Trophoblast cell (in vitro differentiated cells and primary cell): ENCODE data around the gene LCP1.

Experiments used
- DNase-seq, 2 donors: peaks; one replicate each; pipeline ENCODE4 v3.0.0-alpha.2; 2016
- H2AFZ ChIP-seq: 2 replicates; pipeline ENCODE4 v1.6.1; 2013; ENCODE audit warnings: low read length, moderate library complexity, mild to moderate bottlenecking; ENCODE audit not compliant: insufficient read depth, poor library complexity
- H2AK5ac ChIP-seq: 2 replicates; pipeline ENCODE4 v1.6.1; 2013; ENCODE audit warnings: mild to moderate bottlenecking, low read length
- H2BK120ac ChIP-seq: 2 replicates; pipeline ENCODE4 v1.6.1; 2013; ENCODE audit warnings: low read length, mild to moderate bottlenecking, moderate library complexity; ENCODE audit not compliant: insufficient read depth, poor library complexity
- H2BK12ac ChIP-seq: 2 replicates; pipeline ENCODE4 v1.6.1; 2013; ENCODE audit warnings: mild to moderate bottlenecking, low read length, moderate library complexity
- H2BK5ac ChIP-seq: 2 replicates; pipeline ENCODE4 v1.6.1; 2013; ENCODE audit warnings: low read length, low read depth, moderate library complexity, mild to moderate bottlenecking; ENCODE audit not compliant: poor library complexity
- H3K14ac ChIP-seq: 2 replicates; pipeline ENCODE4 v1.6.1; 2013; ENCODE audit warnings: mild to moderate bottlenecking, low read length
- H3K18ac ChIP-seq: 2 replicates; pipeline ENCODE4 v1.6.1; 2013; ENCODE audit warnings: mild to moderate bottlenecking, low read length
- H3K23ac ChIP-seq: 2 replicates; pipeline ENCODE4 v1.6.1; 2013; ENCODE audit warnings: low read length
- H3K27ac ChIP-seq: 2 replicates; pipeline ENCODE4 v1.5.1; 2013; ENCODE audit warnings: low read depth, mild to moderate bottlenecking, inconsistent platforms, low read length, moderate library complexity
- H3K27me3 ChIP-seq: 2 replicates; pipeline ENCODE4 v1.6.1; 2013; ENCODE audit warnings: inconsistent platforms, mild to moderate bottlenecking, low read length, moderate library complexity; ENCODE audit not compliant: insufficient read depth
- H3K36me3 ChIP-seq, 2 experiments: 1 replicate in 1 of 2; 2 replicates in 1 of 2; pipeline ENCODE4 v1.6.1; 2013; ENCODE audit warnings: low read length in 2 of 2, mild to moderate bottlenecking in 2 of 2, moderate library complexity in 1 of 2; ENCODE audit not compliant: insufficient read depth in 2 of 2, control insufficient read depth in 1 of 2
- H3K4ac ChIP-seq: 2 replicates; pipeline ENCODE4 v1.6.1; 2013; ENCODE audit warnings: low read depth, mild to moderate bottlenecking, low read length, moderate library complexity
- H3K4me1 ChIP-seq, 2 experiments: 1 replicate in 1 of 2; 2 replicates in 1 of 2; pipeline ENCODE4 v1.6.1; 2013; ENCODE audit warnings: low read length in 2 of 2, mild to moderate bottlenecking in 2 of 2, moderate library complexity in 1 of 2; ENCODE audit not compliant: insufficient read depth in 2 of 2, control insufficient read depth in 1 of 2
- H3K4me2 ChIP-seq: 2 replicates; pipeline ENCODE4 v1.6.1; 2013; ENCODE audit warnings: inconsistent platforms, mild to moderate bottlenecking, low read length, moderate library complexity
- H3K4me3 ChIP-seq: 2 replicates; pipeline ENCODE4 v1.5.1; 2013; ENCODE audit warnings: mild to moderate bottlenecking, low read depth, low read length, inconsistent platforms
- H3K79me1 ChIP-seq: one replicate; pipeline ENCODE4 v1.6.1; 2013; ENCODE audit warnings: low read length
- H3K79me2 ChIP-seq: 2 replicates; pipeline ENCODE4 v1.6.1; 2013; ENCODE audit warnings: low read length, mild to moderate bottlenecking; ENCODE audit not compliant: control insufficient read depth, insufficient read depth, poor library complexity
- H3K9ac ChIP-seq: 2 replicates; pipeline ENCODE4 v1.6.1; 2013; ENCODE audit warnings: mild to moderate bottlenecking, low read length
- H3K9me3 ChIP-seq: 2 replicates; pipeline ENCODE4 v1.6.1; 2013; ENCODE audit warnings: low read depth, mild to moderate bottlenecking, control low read depth, inconsistent platforms, low read length; ENCODE audit not compliant: insufficient read depth
- H4K12ac ChIP-seq: 2 replicates; pipeline ENCODE4 v1.6.1; 2013; ENCODE audit warnings: low read depth, mild to moderate bottlenecking, low read length, moderate library complexity
- H4K8ac ChIP-seq: 2 replicates; pipeline ENCODE4 v1.6.1; 2013; ENCODE audit warnings: low read depth, mild to moderate bottlenecking, low read length, moderate library complexity
- H4K91ac ChIP-seq: one replicate; pipeline ENCODE4 v1.6.1; 2013; ENCODE audit warnings: low read depth, mild to moderate bottlenecking, low read length, moderate library complexity
- WGBS: extraction: QIAGEN DNeasy Blood & Tissue Kit; methylation state at CpG from one replicate; pipeline ENCODE4 v1.1.7; 2013; ENCODE audit warnings: missing lambda C conversion rate; ENCODE audit not compliant: insufficient read length, insufficient coverage; ENCODE audit errors: extremely low coverage; 5-methylcytosine and 5-hydroxymethylcytosine counted together

LCP1 gene

GRCh38 chr13:46146898-46147297, 35.1 kb downstream of the LCP1 start:
- Histone ChIP-seq H3K27me3 (no peaks in the 10 kb centered on the region), H3K9ac (no peak overlapping the region), H3K4me2 (no peak overlapping the region), H2BK5ac (no peak overlapping the region), H3K36me3 (peaks cover 13 to 42% of the 10 kb centered on the region in 2 experiments), H3K18ac (no peak overlapping the region), H2BK12ac (no peak overlapping the region), H4K91ac (no peak overlapping the region), H2BK120ac (no peak overlapping the region), H4K12ac (no peak overlapping the region), H3K14ac (no peak overlapping the region), H2AK5ac (no peak overlapping the region), H3K79me2 (no peaks in the 10 kb centered on the region), H4K8ac (no peak overlapping the region), H2AFZ (no peak overlapping the region), H3K4ac (no peak overlapping the region), H3K4me3 (no peak overlapping the region), H3K79me1 (no peaks in the 10 kb centered on the region), H3K4me1 (no peaks in the 10 kb centered on the region), H3K9me3 (no peaks in the 10 kb centered on the region), H3K27ac (no peak overlapping the region), H3K23ac (no peak overlapping the region)
- DNase-seq, result no peak
- WGBS, result no CpG with 5 or more reads among the region's 3 CpGs

GRCh38 chr13:46145950-46146349, 36.0 kb downstream of the LCP1 start:
- Histone ChIP-seq H3K18ac (no peak overlapping the region), H2AK5ac (no peak overlapping the region), H3K4ac (no peak overlapping the region), H3K23ac (no peak overlapping the region), H2BK120ac (no peak overlapping the region), H2BK12ac (no peak overlapping the region), H3K36me3 (peaks cover 15 to 43% of the 10 kb centered on the region in 2 experiments), H3K79me2 (no peaks in the 10 kb centered on the region), H4K8ac (no peak overlapping the region), H3K9ac (no peak overlapping the region), H4K91ac (no peak overlapping the region), H2AFZ (no peak overlapping the region), H3K27ac (no peak overlapping the region), H3K9me3 (no peaks in the 10 kb centered on the region), H4K12ac (no peak overlapping the region), H3K27me3 (no peaks in the 10 kb centered on the region), H3K79me1 (no peaks in the 10 kb centered on the region), H3K14ac (no peak overlapping the region), H2BK5ac (no peak overlapping the region), H3K4me1 (no peaks in the 10 kb centered on the region), H3K4me2 (no peak overlapping the region), H3K4me3 (no peak overlapping the region)
- no peak for DNase-seq
- no CpG with 5 or more reads among the region's 2 CpGs for WGBS

GRCh38 chr13:46145135-46145534, 36.8 kb downstream of the LCP1 start:
- no peaks in the 10 kb centered on the region for H3K4me1 ChIP-seq
- peaks cover 14 to 41% of the 10 kb centered on the region in 2 experiments for H3K36me3 ChIP-seq
- H3K23ac ChIP-seq, result no peak overlapping the region
- H3K9me3 ChIP-seq, result no peaks in the 10 kb centered on the region
- H3K9ac ChIP-seq, result no peak overlapping the region
- no peak overlapping the region for H3K18ac ChIP-seq
- DNase-seq, result no peak
- no peak overlapping the region for H2BK120ac ChIP-seq
- H3K27ac ChIP-seq, result no peak overlapping the region
- H3K27me3 ChIP-seq, result no peaks in the 10 kb centered on the region
- H4K8ac ChIP-seq, result no peak overlapping the region
- H2BK12ac ChIP-seq, result no peak overlapping the region
- H3K4ac ChIP-seq, result no peak overlapping the region
- H2AFZ ChIP-seq, result no peak overlapping the region
- no peaks in the 10 kb centered on the region for H3K79me2 ChIP-seq
- no peak overlapping the region for H2AK5ac ChIP-seq
- H4K91ac ChIP-seq, result no peak overlapping the region
- H2BK5ac ChIP-seq, result no peak overlapping the region
- no peak overlapping the region for H4K12ac ChIP-seq
- H3K14ac ChIP-seq, result no peak overlapping the region
- H3K4me2 ChIP-seq, result no peak overlapping the region
- no peak overlapping the region for H3K4me3 ChIP-seq
- no peaks in the 10 kb centered on the region for H3K79me1 ChIP-seq
- no CpG with 5 or more reads among the region's 4 CpGs for WGBS

- no peak overlapping the region for H3K23ac ChIP-seq
- WGBS, result no CpG with 5 or more reads among the region's 4 CpGs
- no peak overlapping the region for H3K27ac ChIP-seq
These were observed 38.7 kb downstream of the LCP1 start for GRCh38 chr13:46143184-46143701.

More at GRCh38 chr13:46143184-46143701, 38.7 kb downstream of the LCP1 start:
- H4K12ac ChIP-seq, result no peak overlapping the region
- no peak overlapping the region for H4K8ac ChIP-seq
- no peak overlapping the region for H3K4me2 ChIP-seq
- H3K9ac ChIP-seq, result no peak overlapping the region
- H2AK5ac ChIP-seq, result no peak overlapping the region
- no peak overlapping the region for H2AFZ ChIP-seq
- no peak overlapping the region for H4K91ac ChIP-seq
- H3K27me3 ChIP-seq, result no peaks in the 10 kb centered on the region
- H3K79me2 ChIP-seq, result no peaks in the 10 kb centered on the region
- H3K4ac ChIP-seq, result no peak overlapping the region
- H3K14ac ChIP-seq, result no peak overlapping the region
- no peaks in the 10 kb centered on the region for H3K4me1 ChIP-seq
- H2BK120ac ChIP-seq, result no peak overlapping the region
- no peak overlapping the region for H2BK5ac ChIP-seq
- no peaks in the 10 kb centered on the region for H3K79me1 ChIP-seq
- no peak overlapping the region for H3K4me3 ChIP-seq
- H3K9me3 ChIP-seq, result no peaks in the 10 kb centered on the region
- peaks cover 17 to 39% of the 10 kb centered on the region in 2 experiments for H3K36me3 ChIP-seq
- H2BK12ac ChIP-seq, result no peak overlapping the region
- DNase-seq, result no peak
- H3K18ac ChIP-seq, result no peak overlapping the region
